ENCODE results near the gene ANOS1.
"Not testable (repeated sequence)": the region's sequence is repeated elsewhere in the genome, so short reads cannot be mapped to it uniquely, and the experiment has no call there.

The ANOS1 gene

GRCh38 chrX:8546715-8547114 is 185.2 kb downstream of the ANOS1 start:
- Histone ChIP-seq H3K9me3 (ENCODE audit: low read length) (no peaks in the 10 kb centered on the region), H2AFZ (ENCODE audit: low read depth, low read length) (no peak overlapping the region), H3K4me3 (ENCODE audit: low read length) (no peak overlapping the region), H3K4me1 (ENCODE audit: insufficient read depth, low read length) (no peaks in the 10 kb centered on the region), H3K36me3 (ENCODE audit: insufficient read depth, low read length) (no peaks in the 10 kb centered on the region), H3K27me3 (ENCODE audit: insufficient read depth, low read length) (peaks cover 2% of the 10 kb centered on the region)

GRCh38 chrX:8520791-8521190 is 211.1 kb downstream of the ANOS1 start:
- Histone ChIP-seq H3K4me3 (ENCODE audit: low read length) (no peak overlapping the region), H3K27me3 (ENCODE audit: insufficient read depth, low read length) (peaks cover 8% of the 10 kb centered on the region), H2AFZ (ENCODE audit: low read depth, low read length) (no peak overlapping the region), H3K9me3 (ENCODE audit: low read length) (no peaks in the 10 kb centered on the region), H3K36me3 (ENCODE audit: insufficient read depth, low read length) (no peaks in the 10 kb centered on the region), H3K4me1 (ENCODE audit: insufficient read depth, low read length) (no peaks in the 10 kb centered on the region)

DNA sequence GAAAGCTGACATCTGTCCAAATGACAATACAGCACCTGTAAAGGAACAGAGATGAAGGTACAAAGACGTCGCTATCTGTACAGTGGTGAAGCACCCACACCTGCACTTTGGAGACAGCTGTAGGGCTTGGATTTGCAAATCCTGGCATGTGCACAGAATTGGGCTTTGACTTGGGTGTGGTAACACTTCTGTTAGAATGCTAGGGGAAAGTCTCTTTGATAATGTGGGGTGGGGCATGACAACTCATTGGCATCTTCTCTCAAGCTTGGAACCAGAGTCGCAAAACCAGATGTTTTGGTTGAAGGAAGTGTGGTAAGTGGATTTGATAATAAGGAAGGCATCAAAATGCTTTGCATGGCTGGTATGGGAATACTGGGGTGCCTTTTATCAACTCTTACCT is 211.8 kb downstream of the ANOS1 start:
- no peaks in the 10 kb centered on the region for H3K9me3 ChIP-seq (ENCODE audit: low read length)
- H3K4me3 ChIP-seq (ENCODE audit: low read length) = no peak overlapping the region
- no peak overlapping the region for H2AFZ ChIP-seq (ENCODE audit: low read depth, low read length)
- H3K27me3 ChIP-seq (ENCODE audit: insufficient read depth, low read length) = peaks cover 8% of the 10 kb centered on the region
- no peaks in the 10 kb centered on the region for H3K4me1 ChIP-seq (ENCODE audit: insufficient read depth, low read length)
- no peaks in the 10 kb centered on the region for H3K36me3 ChIP-seq (ENCODE audit: insufficient read depth, low read length)

GRCh38 chrX:8504451-8504850 is 227.5 kb downstream of the ANOS1 start:
- Histone ChIP-seq H2AFZ (ENCODE audit: low read depth, low read length) (no peak overlapping the region), H3K4me1 (ENCODE audit: insufficient read depth, low read length) (no peaks in the 10 kb centered on the region), H3K4me3 (ENCODE audit: low read length) (no peak overlapping the region), H3K27me3 (ENCODE audit: insufficient read depth, low read length) (no peaks in the 10 kb centered on the region), H3K9me3 (ENCODE audit: low read length) (no peaks in the 10 kb centered on the region), H3K36me3 (ENCODE audit: insufficient read depth, low read length) (no peaks in the 10 kb centered on the region)

DNA sequence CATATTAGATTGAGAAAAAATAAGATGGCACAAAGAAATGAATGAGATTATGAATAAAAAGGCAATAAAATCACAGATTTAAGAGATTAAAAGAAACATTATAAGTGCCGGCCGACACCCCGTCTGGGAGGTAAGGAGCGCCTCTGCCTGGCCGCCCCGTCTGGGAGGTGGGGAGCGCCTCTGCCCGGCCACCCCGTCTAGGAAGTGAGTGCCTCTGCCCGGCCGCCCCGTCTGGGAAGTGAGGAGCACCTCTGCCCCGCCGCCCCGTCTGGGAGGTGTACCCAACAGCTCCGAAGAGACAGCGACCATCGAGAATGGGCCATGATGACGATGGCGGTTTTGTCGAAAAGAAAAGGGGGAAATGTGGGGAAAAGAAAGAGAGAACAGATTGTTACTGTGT is 229.8 kb downstream of the ANOS1 start:
- not testable (repeated sequence) for H3K36me3 ChIP-seq (ENCODE audit: insufficient read depth, low read length); H2AFZ ChIP-seq (ENCODE audit: low read depth, low read length); H3K27me3 ChIP-seq (ENCODE audit: insufficient read depth, low read length); H3K4me1 ChIP-seq (ENCODE audit: insufficient read depth, low read length); H3K9me3 ChIP-seq (ENCODE audit: low read length); H3K4me3 ChIP-seq (ENCODE audit: low read length)

GRCh38 chrX:8500203-8500602 is 231.7 kb downstream of the ANOS1 start:
- no peaks in the 10 kb centered on the region for H3K9me3 ChIP-seq (ENCODE audit: low read length)
- no peaks in the 10 kb centered on the region for H3K4me1 ChIP-seq (ENCODE audit: insufficient read depth, low read length)
- no peak overlapping the region for H3K4me3 ChIP-seq (ENCODE audit: low read length)
- no peak overlapping the region for H2AFZ ChIP-seq (ENCODE audit: low read depth, low read length)
- no peaks in the 10 kb centered on the region for H3K27me3 ChIP-seq (ENCODE audit: insufficient read depth, low read length)
- H3K36me3 ChIP-seq (ENCODE audit: insufficient read depth, low read length) = no peaks in the 10 kb centered on the region

DNA sequence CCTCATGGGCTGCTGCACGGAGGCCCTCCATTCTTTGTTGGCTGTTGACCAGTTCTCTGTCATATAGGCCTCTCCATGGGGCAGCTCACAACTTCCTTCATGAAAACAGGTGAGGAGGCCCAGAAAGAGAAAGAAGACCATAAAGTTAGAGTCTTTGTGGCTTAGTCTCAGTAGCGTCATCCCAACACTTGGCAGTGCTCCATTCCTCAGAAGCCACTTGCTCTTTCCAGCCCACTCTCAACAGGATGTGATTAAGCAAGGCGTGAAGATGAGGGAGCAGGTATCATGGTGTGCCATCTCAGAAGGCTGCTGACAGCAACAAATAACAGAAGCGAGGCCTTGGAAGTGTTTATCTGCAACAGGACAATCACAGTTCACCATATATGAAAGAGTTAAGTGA is 236.9 kb downstream of the ANOS1 start:
- not testable (repeated sequence) for H3K9me3 ChIP-seq (ENCODE audit: low read length); H3K36me3 ChIP-seq (ENCODE audit: insufficient read depth, low read length); H2AFZ ChIP-seq (ENCODE audit: low read depth, low read length); H3K27me3 ChIP-seq (ENCODE audit: insufficient read depth, low read length); H3K4me1 ChIP-seq (ENCODE audit: insufficient read depth, low read length); H3K4me3 ChIP-seq (ENCODE audit: low read length)

GRCh38 chrX:8484360-8484949 is 247.5 kb downstream of the ANOS1 start:
- H3K4me1 ChIP-seq (ENCODE audit: insufficient read depth, low read length) = no peaks in the 10 kb centered on the region
- H3K4me3 ChIP-seq (ENCODE audit: low read length) = no peak overlapping the region
- no peaks in the 10 kb centered on the region for H3K9me3 ChIP-seq (ENCODE audit: low read length)
- no peaks in the 10 kb centered on the region for H3K27me3 ChIP-seq (ENCODE audit: insufficient read depth, low read length)
- H3K36me3 ChIP-seq (ENCODE audit: insufficient read depth, low read length) = no peaks in the 10 kb centered on the region
- no peak overlapping the region for H2AFZ ChIP-seq (ENCODE audit: low read depth, low read length)
